Osteocyte (in vitro differentiated cells): Measurements from ENCODE around the gene DMXL1. TPM values are rescaled to one million over a fixed set of nuclear protein-coding genes. Genes with fewer than 3 reads are reported as not detected.

ENCODE experiments used
- DNase-seq: peaks from one replicate; pipeline ENCODE4 v3.0.0; 2021; ENCODE audit warnings: mixed read lengths; ENCODE audit not compliant: unreplicated experiment; ENCODE audit errors: extremely low spot score
- H3K27ac Mint-ChIP-seq: one replicate; pipeline ENCODE4 v1.8.0; 2021; ENCODE audit warnings: mild to moderate bottlenecking, mixed read lengths; ENCODE audit not compliant: unreplicated experiment
- H3K27me3 Mint-ChIP-seq: one replicate; pipeline ENCODE4 v1.8.0; 2021; ENCODE audit warnings: mixed read lengths; ENCODE audit not compliant: unreplicated experiment
- H3K36me3 Mint-ChIP-seq: one replicate; pipeline ENCODE4 v1.8.0; 2021; ENCODE audit warnings: mixed read lengths; ENCODE audit not compliant: unreplicated experiment
- H3K4me1 Mint-ChIP-seq: one replicate; pipeline ENCODE4 v1.8.0; 2021; ENCODE audit warnings: mixed read lengths; ENCODE audit not compliant: unreplicated experiment
- H3K4me3 Mint-ChIP-seq: one replicate; pipeline ENCODE4 v1.8.0; 2021; ENCODE audit warnings: mild to moderate bottlenecking, moderate library complexity, mixed read lengths; ENCODE audit not compliant: unreplicated experiment
- H3K9me3 Mint-ChIP-seq: one replicate; pipeline ENCODE4 v1.8.0; 2021; ENCODE audit warnings: mixed read lengths; ENCODE audit not compliant: unreplicated experiment
- total RNA-seq: library from RNA; stranded (reverse); gene quantifications from 2 replicates; pipeline ENCODE4 v1.2.1, GENCODE V29; 2021
- TF ChIP-seq, protein P1 (sequence below): fragments of 200-600 bp; sonication (generic); IDR thresholded peaks from 2 replicates; pipeline ENCODE4 v1.5.0; 2021; ENCODE audit warnings: antibody characterized with exemption, mild to moderate bottlenecking, moderate library complexity

DMXL1 gene
- total RNA-seq, 1 donor from 2014 or later = 38.2 TPM

GRCh38 chr5:119271758-119272730 is 201.2 kb downstream of the DMXL1 start:
- no peaks in the 10 kb centered on the region for H3K36me3 Mint-ChIP-seq
- H3K27ac Mint-ChIP-seq = no peak overlapping the region
- no peaks in the 10 kb centered on the region for H3K27me3 Mint-ChIP-seq
- no peak overlapping the region for H3K4me3 Mint-ChIP-seq
- H3K4me1 Mint-ChIP-seq = peaks cover 51% of the 10 kb centered on the region
- TF ChIP-seq, protein P1, sequence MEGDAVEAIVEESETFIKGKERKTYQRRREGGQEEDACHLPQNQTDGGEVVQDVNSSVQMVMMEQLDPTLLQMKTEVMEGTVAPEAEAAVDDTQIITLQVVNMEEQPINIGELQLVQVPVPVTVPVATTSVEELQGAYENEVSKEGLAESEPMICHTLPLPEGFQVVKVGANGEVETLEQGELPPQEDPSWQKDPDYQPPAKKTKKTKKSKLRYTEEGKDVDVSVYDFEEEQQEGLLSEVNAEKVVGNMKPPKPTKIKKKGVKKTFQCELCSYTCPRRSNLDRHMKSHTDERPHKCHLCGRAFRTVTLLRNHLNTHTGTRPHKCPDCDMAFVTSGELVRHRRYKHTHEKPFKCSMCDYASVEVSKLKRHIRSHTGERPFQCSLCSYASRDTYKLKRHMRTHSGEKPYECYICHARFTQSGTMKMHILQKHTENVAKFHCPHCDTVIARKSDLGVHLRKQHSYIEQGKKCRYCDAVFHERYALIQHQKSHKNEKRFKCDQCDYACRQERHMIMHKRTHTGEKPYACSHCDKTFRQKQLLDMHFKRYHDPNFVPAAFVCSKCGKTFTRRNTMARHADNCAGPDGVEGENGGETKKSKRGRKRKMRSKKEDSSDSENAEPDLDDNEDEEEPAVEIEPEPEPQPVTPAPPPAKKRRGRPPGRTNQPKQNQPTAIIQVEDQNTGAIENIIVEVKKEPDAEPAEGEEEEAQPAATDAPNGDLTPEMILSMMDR = no peak
- no peak for DNase-seq
- no peaks in the 10 kb centered on the region for H3K9me3 Mint-ChIP-seq

GRCh38 chr5:119273391-119273839 is 202.5 kb downstream of the DMXL1 start:
- Mint-ChIP-seq H3K9me3 (no peaks in the 10 kb centered on the region), H3K4me3 (no peak overlapping the region), H3K4me1 (peaks cover 46% of the 10 kb centered on the region), H3K27me3 (no peaks in the 10 kb centered on the region), H3K36me3 (no peaks in the 10 kb centered on the region), H3K27ac (no peak overlapping the region)
- TF ChIP-seq, protein P1 = no peak
- no peak for DNase-seq

DNA sequence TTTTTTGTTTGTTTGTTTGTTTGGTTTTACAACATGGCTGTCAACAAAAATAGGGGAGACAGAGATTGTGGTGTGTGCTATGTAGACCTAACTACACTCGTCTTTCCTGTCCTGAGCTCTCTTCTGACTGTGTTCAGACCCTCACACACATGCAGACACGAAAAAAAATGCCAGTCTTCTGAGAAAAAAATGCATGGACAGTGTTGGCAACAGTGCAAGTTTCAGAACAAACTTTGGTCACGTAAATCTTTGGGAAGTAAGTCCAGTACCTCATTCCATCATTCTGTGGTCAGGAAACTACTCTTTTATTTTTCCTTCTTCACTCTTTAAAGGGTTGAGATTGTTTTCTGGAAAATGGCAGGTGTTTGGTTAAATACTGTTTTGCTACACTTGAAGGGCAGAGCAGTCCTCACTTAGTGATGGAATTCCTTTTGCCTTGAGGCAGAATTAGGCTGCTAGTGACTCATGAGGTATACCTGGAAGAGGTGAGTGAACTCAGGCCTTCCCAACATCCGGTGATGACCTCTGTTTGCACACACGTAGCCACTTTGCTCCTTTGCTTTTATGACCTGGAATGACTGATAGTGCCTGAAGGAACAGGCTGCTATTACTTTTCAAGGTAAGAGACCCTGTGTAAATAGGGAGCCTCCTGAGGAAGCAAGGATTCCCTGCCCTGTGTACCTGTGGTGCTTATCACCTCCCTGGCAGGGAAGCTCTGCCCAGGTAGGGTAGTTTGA is 203.3 kb downstream of the DMXL1 start:
- Mint-ChIP-seq H3K36me3 (no peaks in the 10 kb centered on the region), H3K27me3 (no peaks in the 10 kb centered on the region), H3K4me3 (no peak overlapping the region), H3K27ac (peak overlapping the region; percentile 83), H3K4me1 (peaks cover 44% of the 10 kb centered on the region), H3K9me3 (no peaks in the 10 kb centered on the region)
- TF ChIP-seq, protein P1 = no peak
- DNase-seq = no peak

GRCh38 chr5:119274767-119275130 is 203.9 kb downstream of the DMXL1 start:
- peak overlapping the region; percentile 83 for H3K27ac Mint-ChIP-seq
- H3K4me3 Mint-ChIP-seq = no peak overlapping the region
- TF ChIP-seq, protein P1 = no peak
- H3K4me1 Mint-ChIP-seq = peaks cover 41% of the 10 kb centered on the region
- no peaks in the 10 kb centered on the region for H3K36me3 Mint-ChIP-seq
- no peaks in the 10 kb centered on the region for H3K27me3 Mint-ChIP-seq
- no peak for DNase-seq
- H3K9me3 Mint-ChIP-seq = no peaks in the 10 kb centered on the region

GRCh38 chr5:119275146-119275545 is 204.3 kb downstream of the DMXL1 start:
- DNase-seq = no peak
- Mint-ChIP-seq H3K4me3 (no peak overlapping the region), H3K4me1 (peaks cover 37% of the 10 kb centered on the region), H3K27ac (peak overlapping the region; percentile 83), H3K27me3 (no peaks in the 10 kb centered on the region), H3K9me3 (no peaks in the 10 kb centered on the region), H3K36me3 (no peaks in the 10 kb centered on the region)
- TF ChIP-seq, protein P1 = no peak
